ENCODE data around the gene DRC3. TPM values are rescaled to one million over a fixed set of nuclear protein-coding genes. Genes with fewer than 3 reads are reported as not detected.

DRC3 gene
- polyA plus RNA-seq, 3 donors = 14.1 to 27.3 (median 14.7) TPM

GRCh38 chr17:18008496-18009268 is 36.0 kb downstream of the DRC3 start:
- no peak for DNase-seq (ENCODE audit: extremely low read depth in 1 of 11, low read depth in 9 of 11, low spot score in 4 of 11)

GRCh38 chr17:18009609-18010420 is 37.2 kb downstream of the DRC3 start:
- DNase-seq (ENCODE audit: extremely low read depth in 1 of 11, low read depth in 9 of 11, low spot score in 4 of 11) = no peak

GRCh38 chr17:18011286-18011685 is 38.6 kb downstream of the DRC3 start:
- DNase-seq (ENCODE audit: extremely low read depth in 1 of 11, low read depth in 9 of 11, low spot score in 4 of 11) = no peak

- DNase-seq (ENCODE audit: extremely low read depth in 1 of 11, low read depth in 9 of 11, low spot score in 4 of 11) = no peak
Observed at GRCh38 chr17:18014006-18014405, 41.3 kb downstream of the DRC3 start.

- no peak for DNase-seq (ENCODE audit: extremely low read depth in 1 of 11, low read depth in 9 of 11, low spot score in 4 of 11)
Observed at GRCh38 chr17:18015593-18015992, 42.9 kb downstream of the DRC3 start.

GRCh38 chr17:18016426-18016825 is 43.8 kb downstream of the DRC3 start:
- no peak for DNase-seq (ENCODE audit: extremely low read depth in 1 of 11, low read depth in 9 of 11, low spot score in 4 of 11)

GRCh38 chr17:18017958-18018357 is 45.3 kb downstream of the DRC3 start:
- DNase-seq (ENCODE audit: extremely low read depth in 1 of 11, low read depth in 9 of 11, low spot score in 4 of 11) = no peak

GRCh38 chr17:18018411-18018921 is 45.8 kb downstream of the DRC3 start:
- no peak for DNase-seq (ENCODE audit: extremely low read depth in 1 of 11, low read depth in 9 of 11, low spot score in 4 of 11)

GRCh38 chr17:18019838-18020154 is 47.1 kb downstream of the DRC3 start:
- DNase-seq (ENCODE audit: extremely low read depth in 1 of 11, low read depth in 9 of 11, low spot score in 4 of 11) = no peak

GRCh38 chr17:18020971-18021370 is 48.3 kb downstream of the DRC3 start:
- no peak for DNase-seq (ENCODE audit: extremely low read depth in 1 of 11, low read depth in 9 of 11, low spot score in 4 of 11)

GRCh38 chr17:18021372-18021771 is 48.7 kb downstream of the DRC3 start:
- DNase-seq (ENCODE audit: extremely low read depth in 1 of 11, low read depth in 9 of 11, low spot score in 4 of 11) = no peak

GRCh38 chr17:18025241-18025944 is 52.7 kb downstream of the DRC3 start:
- DNase-seq (ENCODE audit: extremely low read depth in 1 of 11, low read depth in 9 of 11, low spot score in 4 of 11) = no peak

GRCh38 chr17:18025945-18026776 is 53.5 kb downstream of the DRC3 start:
- DNase-seq (ENCODE audit: extremely low read depth in 1 of 11, low read depth in 9 of 11, low spot score in 4 of 11) = no peak

GRCh38 chr17:18027280-18027679 is 54.6 kb downstream of the DRC3 start:
- DNase-seq (ENCODE audit: extremely low read depth in 1 of 11, low read depth in 9 of 11, low spot score in 4 of 11) = no peak

- DNase-seq (ENCODE audit: extremely low read depth in 1 of 11, low read depth in 9 of 11, low spot score in 4 of 11) = no peak
Observed at GRCh38 chr17:18028114-18028951, 55.7 kb downstream of the DRC3 start.

- DNase-seq (ENCODE audit: extremely low read depth in 1 of 11, low read depth in 9 of 11, low spot score in 4 of 11) = no peak
Observed at GRCh38 chr17:18028952-18029540, 56.4 kb downstream of the DRC3 start.

GRCh38 chr17:18031955-18032354 is 59.3 kb downstream of the DRC3 start:
- DNase-seq (ENCODE audit: extremely low read depth in 1 of 11, low read depth in 9 of 11, low spot score in 4 of 11) = no peak
